ENCODE results near the gene CHKB.

CHKB gene

DNA sequence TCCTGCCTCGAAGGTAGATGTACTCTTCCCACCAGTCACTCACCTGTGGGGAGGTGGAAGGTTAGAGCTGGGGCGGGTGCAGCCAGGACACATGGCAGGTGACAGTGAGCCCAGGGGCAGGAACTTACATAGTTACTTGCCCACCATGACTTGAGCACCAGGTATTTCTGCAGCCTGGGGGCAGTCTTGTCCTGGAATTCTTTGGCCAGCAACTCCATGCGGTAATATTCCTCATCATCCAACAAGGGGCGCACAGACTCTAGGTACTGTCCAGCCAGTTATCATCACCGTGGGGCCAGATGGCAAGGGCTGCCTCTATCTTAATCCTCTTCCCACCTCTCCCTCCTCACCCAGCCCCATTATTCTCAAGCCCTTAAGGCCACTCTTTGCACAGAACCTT is 6.6 kb downstream of the CHKB start:
- in situ Hi-C loops (cut with HindIII; ENCODE audit: low sequenced_read_pairs) = no loop called here

DNA sequence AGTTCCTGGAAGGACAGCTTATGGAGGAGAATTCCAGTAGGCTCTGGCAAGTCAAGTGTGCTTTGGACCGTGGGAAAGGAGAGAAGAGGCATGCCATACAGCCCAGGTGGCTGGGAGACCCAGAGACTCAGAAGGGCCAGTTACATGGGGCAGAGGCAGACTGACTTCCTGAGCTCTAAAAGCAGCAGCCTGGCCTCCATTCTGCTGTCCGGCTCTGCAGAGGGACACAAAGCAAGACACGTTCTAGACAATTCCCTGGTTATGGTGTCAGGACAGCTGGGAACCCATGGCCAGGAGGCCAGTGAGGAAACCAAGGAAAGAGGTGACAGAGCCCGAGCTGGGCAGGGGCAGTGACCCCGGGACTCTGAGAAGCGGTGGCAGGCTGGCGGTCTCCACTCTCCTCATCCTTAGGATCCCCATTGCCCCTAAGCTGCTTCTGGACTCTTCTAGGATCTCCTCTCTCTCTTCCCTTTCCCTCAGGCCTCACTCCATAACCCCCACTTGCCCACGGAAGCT is 7.2 kb downstream of the CHKB start:
- in situ Hi-C loops (cut with HindIII; ENCODE audit: low sequenced_read_pairs) = no loop called here

DNA sequence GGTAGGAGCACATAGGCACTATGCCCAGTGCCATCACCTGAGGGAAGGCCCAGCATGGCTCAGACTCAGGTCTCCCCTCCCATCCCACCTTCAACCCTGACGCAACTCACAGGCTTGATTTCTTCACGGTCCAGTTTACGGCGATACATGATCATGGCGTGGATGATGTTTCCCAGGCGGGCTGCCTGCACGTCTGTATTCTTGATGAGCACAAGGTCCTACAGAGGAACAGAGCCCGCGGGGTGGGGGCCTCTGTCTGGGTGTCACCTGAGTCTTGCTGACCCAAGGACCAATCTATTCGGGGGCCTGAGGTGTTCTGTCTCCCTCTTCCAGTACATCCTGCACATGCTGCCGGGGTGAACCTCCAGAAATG is 8.3 kb downstream of the CHKB start:
- in situ Hi-C loops (cut with HindIII; ENCODE audit: low sequenced_read_pairs) = no loop called here

DNA sequence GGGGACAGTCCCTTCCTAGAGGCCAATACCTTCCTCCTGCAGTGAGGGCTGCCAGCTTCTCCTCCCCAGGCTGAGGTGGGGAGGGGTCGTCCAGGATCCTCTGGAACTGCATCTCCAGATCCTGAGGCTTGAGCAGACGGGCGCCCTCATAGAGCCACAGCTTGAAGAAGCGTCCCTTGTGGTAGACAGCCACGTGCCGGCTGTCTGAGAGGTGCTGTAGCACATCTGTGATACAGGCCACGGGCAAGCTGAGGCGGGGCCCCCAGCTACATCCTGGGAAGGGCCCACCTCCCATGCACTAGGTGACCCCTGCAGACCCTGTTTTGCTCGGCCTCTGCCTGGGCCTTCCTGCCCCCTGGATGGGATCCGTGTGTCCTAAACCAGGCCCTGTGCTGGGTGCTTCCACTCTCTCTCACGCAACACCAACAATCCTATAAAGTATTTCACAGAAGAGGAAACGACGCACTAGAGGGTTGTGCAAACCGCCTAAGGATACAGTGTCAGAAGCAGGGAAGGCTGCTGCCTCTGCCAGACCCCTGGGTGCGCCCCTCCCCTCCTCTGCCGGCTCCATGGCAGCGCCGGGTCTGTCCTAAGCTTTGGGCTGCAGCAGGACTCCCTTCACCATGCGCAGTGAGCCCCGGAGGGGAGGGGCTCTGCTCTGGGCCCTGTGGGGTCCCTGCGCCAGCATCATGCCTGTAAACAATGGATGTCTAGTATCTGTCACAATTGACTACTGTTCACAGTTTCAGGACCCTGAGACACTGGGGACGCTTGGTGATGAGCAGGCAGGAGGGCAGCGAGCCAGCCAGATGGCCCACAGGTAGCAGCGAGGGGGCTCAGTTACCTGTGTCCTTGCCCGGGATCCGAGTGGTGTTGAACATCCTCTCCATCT is 8.9 kb downstream of the CHKB start:
- in situ Hi-C loops (cut with HindIII; ENCODE audit: low sequenced_read_pairs) = no loop called here

DNA sequence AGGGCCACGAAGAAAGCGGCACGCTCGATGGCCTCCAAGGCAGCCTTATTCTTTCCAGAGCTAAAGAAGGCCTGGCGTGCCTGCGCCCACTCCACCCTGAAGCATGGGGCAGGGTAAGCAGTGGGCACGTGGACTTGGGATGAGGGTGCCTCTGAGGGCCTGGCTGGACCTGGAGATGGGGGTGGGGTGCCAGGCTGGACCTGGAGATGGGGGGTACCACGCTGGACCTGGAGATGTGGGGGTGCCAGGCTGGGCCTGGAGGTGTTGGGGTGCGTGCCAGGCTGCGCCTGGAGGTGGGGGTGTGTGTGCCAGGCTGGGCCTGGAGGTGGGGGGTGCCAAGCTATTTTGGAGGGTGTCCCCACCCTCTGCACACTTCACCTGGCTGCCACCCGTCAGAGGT is 9.7 kb downstream of the CHKB start:
- in situ Hi-C loops (cut with HindIII; ENCODE audit: low sequenced_read_pairs) = no loop called here

DNA sequence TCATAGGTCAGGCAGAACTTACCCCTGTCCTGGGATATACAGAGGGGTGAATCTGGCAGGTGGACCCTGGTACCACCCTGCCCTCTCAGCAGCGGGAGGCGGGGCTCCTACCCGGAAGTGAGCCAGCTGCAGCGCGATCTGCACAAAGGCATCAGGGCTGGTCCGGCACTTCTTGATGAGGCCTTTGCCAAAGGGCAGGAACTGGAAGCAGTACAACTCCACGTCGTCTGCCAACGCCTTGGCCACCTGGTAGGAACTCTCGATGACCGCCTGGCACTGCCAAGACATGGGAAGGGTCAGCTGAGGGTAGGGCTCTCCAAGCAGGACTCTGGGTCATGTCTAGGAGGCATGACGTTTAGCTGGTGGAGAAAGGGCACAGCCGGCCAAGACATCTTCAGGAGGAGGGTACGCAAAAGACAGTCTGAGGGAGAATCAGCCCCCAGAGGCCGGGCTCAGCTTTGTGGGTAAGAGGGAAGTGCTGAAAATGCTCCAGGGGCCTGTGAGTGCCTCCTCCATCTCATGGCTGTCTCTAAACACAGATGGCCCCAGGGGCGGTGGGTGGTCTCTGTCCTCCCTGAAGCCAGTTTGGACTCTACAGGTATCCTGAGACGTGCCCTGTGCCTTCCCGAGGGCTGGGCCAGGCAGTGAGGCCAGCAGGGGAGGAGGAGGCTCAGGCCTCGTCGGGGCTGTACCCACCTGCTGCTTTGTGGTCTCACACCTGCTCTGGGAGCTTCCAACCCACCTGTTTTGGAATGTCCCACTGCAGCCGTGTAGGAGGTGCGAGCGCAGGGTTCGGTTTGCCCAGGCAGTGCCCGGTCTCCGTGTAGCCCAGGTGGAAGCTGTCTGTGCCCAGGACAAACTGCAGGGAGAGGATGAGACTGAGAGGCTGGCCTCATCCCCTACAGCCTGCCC is 11.1 kb downstream of the CHKB start:
- in situ Hi-C loops (cut with HindIII; ENCODE audit: low sequenced_read_pairs) = no loop called here

DNA sequence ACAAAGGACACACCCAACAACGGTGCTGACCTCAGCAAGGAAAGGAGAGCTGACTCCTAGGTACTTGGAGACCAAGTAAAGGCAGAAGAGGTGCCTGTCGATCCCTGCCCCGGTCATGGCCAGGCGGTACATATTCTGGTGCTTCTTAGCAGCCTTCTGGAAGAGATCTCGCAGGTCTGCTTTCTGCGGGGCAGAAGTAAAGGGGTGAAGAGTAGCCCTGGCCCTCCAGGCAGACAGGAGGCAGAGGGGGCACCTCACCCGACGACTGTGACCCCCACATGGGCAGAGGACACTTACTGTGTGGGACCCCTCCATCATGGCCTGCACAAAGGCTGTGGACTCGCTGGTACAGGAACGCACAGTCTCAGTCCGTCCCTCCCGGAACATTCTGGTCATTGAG is 11.8 kb downstream of the CHKB start:
- in situ Hi-C loops (cut with HindIII; ENCODE audit: low sequenced_read_pairs) = no loop called here

DNA sequence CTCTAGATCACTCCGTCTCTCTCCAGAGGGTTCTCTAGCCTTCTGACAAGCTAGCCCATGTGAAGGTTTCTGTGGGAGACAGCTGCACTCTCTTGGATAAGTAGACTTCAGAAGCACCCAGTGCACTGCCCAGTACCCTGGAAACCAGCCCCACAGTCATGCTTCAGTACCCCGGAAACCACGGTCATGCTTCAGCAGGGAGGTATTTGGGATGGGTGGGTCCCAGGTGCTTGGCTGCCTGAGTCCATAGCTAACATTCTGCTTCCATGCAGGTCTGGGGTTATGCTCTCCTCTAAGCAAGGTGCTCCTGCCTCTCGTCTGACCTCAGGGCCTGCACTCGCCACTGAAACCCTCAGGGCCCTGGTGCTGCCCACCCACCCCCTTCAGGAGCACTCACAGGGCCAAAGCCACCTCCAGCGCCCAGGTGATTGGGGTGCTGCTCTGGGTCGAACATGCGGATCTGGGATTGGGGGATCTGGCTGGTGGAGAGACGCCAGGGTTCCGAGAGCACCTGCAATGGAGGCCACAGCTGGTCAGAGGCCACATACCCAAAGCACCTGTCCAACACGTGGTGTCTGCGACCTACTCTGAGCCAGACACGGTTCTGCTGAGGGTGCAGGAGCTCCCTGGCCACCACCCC is 12.6 kb downstream of the CHKB start:
- in situ Hi-C loops (cut with HindIII; ENCODE audit: low sequenced_read_pairs) = no loop called here

DNA sequence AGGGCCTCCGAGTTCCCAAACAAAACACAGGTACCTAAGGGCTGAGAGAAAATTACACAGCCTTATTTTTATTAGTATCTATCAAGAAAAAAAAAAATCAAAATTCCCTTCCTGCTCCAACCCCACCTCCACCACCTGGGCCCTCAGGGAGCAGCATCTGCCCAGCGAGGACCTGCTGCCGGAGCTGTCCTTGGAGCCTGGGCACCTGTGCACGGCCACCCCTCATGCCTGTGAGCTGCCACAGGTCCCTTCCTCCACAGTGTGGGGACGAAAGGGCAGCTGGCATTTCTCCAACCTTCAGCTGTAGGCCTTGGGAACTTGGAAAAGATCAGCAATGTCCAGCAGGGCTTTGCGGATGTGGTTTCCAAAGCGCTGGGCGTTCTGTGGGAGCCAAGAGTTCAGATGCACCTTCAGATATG is 13.6 kb downstream of the CHKB start:
- in situ Hi-C loops (cut with HindIII; ENCODE audit: low sequenced_read_pairs) = no loop called here

DNA sequence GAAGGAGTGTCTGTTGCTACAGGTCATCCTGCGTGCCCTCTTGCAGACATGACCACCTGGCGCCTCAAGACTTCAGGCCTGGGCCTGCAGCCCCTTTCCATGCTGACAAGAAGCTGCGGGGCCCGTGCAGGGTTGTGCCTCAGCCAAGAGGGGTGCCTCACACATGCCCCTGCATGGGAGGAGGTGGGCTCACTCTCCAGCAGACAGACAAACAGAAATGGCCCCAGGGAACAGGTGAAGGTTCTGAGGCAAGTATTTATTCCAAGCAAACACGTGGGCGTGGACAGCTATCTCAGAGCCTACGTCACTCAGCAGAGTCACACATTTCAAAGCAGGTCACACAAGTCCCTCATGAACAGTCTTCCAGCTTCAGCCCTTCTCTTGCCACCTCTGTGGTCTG is 14.0 kb downstream of the CHKB start:
- in situ Hi-C loops (cut with HindIII; ENCODE audit: low sequenced_read_pairs) = no loop called here

DNA sequence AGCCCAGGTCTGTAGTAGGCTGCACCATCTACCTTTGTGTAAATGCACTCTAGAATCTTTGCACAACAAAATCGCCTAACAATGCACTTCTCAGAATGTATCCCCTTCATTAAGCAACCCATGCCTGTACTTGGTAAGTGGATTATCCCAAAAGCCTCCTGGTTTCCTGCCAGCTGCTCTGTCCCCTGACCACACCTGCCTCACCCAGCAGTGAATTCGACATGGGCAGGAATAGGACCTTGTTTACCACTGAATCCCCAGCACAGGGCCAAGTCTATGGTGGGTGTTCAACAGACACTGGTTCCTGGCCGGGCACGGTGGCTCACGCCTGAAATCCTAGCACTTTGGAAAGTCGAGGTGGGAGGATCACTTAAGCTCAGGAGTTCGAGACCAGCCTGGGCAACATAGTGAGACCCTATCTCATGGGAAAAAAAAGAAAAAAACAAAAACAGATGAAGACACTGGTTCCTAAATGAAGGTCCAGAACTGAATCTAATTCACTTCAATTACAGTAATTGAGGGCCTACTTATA is 14.9 kb downstream of the CHKB start:
- in situ Hi-C loops (cut with HindIII; ENCODE audit: low sequenced_read_pairs) = no loop called here

DNA sequence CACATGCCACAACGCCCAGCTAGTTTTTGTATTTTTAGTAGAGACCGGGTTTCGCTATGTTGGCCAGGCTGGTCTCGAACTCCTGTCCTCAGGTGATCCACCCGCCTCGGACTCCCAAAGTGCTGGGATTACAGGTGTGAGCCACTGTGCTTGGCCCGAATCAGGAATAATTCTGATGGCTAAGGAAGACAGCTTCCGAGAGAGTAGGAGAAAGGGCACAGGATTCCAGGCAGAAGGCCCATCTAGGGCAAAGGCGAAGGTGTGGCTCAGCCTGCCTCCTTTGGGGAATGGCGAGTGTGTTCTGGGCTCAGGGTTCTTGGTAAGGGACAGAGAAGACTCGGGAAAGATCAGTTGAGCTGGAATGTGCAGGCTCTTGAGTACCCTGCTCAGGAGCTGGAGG is 18.4 kb downstream of the CHKB start:
- in situ Hi-C loops (cut with HindIII; ENCODE audit: low sequenced_read_pairs) = no loop called here

DNA sequence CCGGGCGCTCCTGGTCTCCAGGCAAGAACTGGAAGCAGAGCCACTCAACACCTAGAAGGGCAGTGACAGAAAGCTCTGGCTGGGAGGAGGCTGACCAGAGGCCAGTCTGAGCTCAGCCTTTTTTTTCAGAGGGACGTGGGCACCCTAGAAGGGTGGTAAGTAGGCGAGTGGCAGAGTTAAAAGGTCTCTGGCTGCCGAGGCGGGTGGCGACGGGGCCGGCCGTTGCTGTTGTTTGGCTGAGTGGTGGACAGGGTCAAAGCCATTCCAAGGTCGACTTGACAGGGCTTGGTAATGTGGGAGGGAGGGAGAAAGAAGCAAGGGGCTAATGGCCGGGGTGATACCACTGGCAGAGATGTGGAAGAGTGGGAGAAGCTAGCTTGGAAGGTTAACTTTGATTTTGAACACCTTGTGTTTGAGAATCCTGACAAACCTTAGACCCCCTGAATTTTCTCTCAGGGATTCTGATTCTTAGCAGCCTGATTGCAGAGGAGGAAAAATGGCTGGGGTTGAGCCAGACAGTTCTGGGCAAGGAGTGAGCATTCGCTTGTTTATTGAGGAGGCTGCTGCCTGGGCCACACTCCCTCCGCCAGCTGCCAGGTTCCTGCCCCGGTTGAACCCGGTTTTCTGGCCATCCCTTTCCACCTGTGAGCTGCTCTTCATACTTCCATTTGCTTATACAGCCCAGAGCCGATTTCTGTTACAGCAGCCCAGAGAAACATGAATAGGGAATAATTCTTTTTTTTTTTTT is 19.1 kb downstream of the CHKB start:
- in situ Hi-C loops (cut with HindIII; ENCODE audit: low sequenced_read_pairs) = no loop called here

DNA sequence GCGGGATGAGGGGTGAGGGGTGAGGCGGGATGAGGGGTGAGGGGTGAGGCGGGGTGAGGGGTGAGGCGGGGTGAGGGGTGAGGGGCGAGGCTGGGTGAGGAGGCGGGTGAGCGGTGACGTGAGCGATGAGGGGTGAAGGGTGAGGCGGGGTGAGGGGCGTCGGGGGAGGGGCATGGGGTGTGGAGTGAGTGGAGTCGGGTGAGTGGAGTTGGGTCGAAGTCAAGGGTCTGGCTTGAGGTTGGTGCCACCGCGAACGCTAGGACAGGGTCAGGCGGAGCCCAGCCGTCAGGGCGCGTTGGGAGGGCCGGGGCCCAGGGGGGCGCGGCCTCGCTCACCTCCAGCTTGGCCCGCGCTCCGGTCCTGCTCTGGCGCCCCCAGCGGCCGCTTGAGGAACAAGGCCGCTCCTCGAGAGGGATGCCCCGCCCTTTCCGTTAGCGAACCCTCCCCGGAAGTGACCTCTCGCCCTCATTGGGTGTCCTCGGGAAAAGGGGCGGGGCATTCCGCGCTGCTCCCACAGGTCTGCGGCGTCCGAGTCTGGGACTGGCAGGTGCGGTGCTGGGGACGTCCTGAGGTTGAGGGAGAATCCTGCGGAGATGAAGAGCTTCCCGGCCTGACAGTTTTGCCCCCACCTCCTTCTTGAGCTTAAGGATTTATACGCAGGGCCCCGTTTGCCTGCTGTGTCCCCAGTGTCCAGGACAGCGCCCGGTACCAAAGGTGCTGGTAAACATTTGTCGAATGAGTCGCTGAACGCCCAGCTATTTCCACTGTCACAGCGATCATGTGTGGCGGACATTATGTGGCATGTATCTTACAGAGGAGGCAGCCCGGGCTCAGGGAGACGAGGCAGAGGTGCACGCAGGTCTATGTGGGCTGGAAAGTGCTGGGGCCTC is 19.9 kb downstream of the CHKB start, which contains the start of gene SYCE3:
SYCE3 (minus strand) TSS at position 397 of the 890 bp plus-strand sequence. CDS start 6,514 bp downstream, outside the sequence.
- in situ Hi-C loops (cut with HindIII; ENCODE audit: low sequenced_read_pairs) = no loop called here

DNA sequence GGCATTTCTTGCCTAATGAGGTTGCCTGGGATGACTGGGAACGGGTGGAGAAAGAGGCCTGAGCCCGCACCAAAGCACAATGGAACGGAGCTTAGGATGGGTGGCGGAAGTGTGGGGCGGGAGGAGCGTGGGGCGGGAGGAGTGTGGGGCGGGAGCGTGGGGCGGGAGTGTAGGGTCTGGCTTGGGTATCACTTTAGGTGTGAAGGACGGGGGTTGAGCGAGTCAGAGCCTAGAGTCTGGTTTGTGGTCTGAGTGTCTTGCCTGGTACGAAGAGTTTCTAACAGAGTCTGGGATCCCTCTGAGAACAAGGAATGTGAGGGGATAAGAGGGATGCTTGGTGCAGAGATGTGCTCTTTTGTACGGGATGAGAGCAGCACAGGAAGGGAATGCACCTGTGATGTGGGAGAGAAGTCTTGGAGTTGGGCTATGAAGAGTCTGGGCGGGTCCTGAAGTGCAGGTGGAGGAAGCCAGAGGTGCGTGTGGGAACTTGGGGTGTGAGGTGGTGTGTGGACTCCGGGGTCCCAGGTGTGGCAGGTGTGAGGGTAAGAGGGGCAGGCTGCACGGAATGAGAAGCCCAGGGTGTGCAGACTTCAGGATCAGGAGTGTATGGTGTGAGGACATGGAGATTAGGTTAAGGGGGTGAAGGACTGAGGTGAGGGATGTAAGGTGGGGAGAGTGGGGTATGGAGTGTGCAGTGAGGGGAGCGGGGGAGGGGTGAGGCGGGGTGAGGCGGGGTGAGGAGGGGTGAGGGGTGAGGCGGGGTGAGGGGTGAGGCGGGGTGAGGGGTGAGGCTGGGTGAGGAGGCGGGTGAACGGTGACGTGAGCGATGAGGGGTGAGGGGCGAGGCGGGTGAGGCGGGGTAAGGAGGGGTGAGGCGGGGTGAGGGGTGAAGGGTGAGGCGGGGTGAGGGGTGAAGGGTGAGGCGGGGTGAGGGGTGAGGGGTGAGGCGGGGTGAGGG is 21.0 kb downstream of the CHKB start:
- in situ Hi-C loops (cut with HindIII; ENCODE audit: low sequenced_read_pairs) = no loop called here

DNA sequence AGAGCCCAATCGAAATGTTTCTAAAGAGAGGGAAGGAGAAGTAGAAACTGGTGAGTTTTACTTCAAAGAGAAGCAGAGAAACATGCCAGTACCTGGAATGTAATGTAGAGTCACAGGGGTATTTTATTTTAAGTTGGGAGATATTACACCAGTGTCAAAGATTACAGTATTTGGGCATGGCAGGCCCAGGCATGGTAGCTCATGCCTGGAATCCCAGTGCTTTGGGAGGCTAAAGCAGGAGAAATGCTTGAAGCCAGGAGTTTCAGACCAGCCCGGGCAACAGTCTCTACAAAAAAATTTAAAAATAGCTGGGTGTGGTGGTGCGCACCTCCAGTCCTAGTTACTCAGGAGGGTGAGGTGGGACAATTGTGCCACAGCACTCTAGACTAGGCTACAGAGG is 22.6 kb downstream of the CHKB start:
- in situ Hi-C loops (cut with HindIII; ENCODE audit: low sequenced_read_pairs) = no loop called here

DNA sequence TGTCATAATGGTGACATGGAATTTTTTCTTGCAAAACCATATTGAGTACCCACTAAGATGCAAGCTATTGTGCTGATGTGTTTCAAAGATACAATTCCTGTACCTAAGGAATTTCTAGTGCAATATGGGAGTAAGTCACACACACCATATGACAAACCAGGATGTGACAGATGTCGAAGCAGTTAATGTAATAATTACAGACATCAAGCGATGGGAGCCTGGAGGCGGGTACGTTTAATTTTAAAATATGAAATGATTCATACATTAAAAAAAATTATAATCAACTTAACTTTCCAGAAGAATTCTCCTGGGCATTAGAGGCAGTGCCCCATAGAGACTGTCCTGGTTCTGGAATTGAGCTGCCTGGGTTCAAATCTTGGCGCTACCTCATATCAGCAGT is 25.9 kb downstream of the CHKB start:
- in situ Hi-C loops (cut with HindIII; ENCODE audit: low sequenced_read_pairs) = no loop called here

DNA sequence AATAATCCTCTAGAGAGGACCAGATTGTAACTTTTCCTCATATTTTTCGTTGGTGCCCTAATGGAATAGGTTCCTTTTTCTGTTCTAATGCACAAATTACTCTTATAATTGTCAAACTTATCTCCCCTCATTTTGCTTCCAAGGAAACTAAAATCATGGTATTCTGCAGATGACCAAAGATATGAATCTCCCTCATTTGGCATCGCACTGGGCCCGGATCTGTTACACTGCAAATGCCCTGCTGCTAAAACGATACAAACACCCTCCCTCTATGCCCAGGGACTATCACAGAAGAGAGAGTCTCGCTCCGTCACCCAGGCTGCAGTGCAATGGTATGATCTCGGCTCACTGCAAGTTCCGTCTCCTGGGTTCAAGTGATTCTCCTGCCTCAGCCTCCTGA is 29.3 kb downstream of the CHKB start:
- in situ Hi-C loops (cut with HindIII; ENCODE audit: low sequenced_read_pairs) = no loop called here

All from DLD1 (cell line).